GM12878 (cell line): ENCODE measurements around the gene PDZD2. TPM values are rescaled to one million over a fixed set of nuclear protein-coding genes. Genes with fewer than 3 reads are reported as not detected.

Source experiments
- ATAC-seq: fragments of 200-7000 bp; cut with Tn5 transposase; 3 replicates; pipeline ENCODE4 v1.9.1; 2020; ENCODE audit warnings: mild to moderate bottlenecking, moderate library complexity
- BruUV-seq: library from RNA; stranded (reverse); fragments of 400-500 nt; replicated peaks from 2 replicates; lab custom pipeline; 2021; lab: Mats Ljungman, UMichigan
- CTCF ChIA-PET: fragments of 300-600 bp; sonication (Branson Sonifier 250); formaldehyde crosslinking; extraction: SDS; loops from one replicate; lab custom pipeline; 2021; ENCODE audit warnings: inconsistent platforms; lab: Yijun Ruan, JAX
- POLR2A ChIA-PET: fragments of 350-600 bp; formaldehyde crosslinking; extraction: SDS; loops from one replicate; lab custom pipeline; 2021; ENCODE audit warnings: inconsistent platforms; lab: Charles Lee
- RAD21 ChIA-PET: fragments of 300-600 bp; sonication (Branson Sonifier 250); formaldehyde crosslinking; loops from one replicate; lab custom pipeline; 2023; ENCODE audit warnings: antibody characterized with exemption; ENCODE audit not compliant: unreplicated experiment; lab: Charles Lee
- SMC1A ChIA-PET: fragments of 300-600 bp; sonication (Branson Sonifier 250); formaldehyde crosslinking; loops from one replicate; lab custom pipeline; 2023; ENCODE audit not compliant: unreplicated experiment, uncharacterized antibody; lab: Charles Lee
- DNase-seq: peaks from one replicate; pipeline ENCODE4 v3.0.0-alpha.2; 2011; ENCODE audit warnings: low read depth, low spot score
- FAIRE-seq: peaks from 3 replicates; lab custom pipeline; 2011; peaks lifted over from hg19 to GRCh38; lab: Jason Lieb, UNC
- H2AFZ ChIP-seq: 2 replicates; pipeline ENCODE4 v1.6.0; 2011; ENCODE audit warnings: low read depth, low read length, control low read depth; ENCODE audit not compliant: control insufficient read depth
- H3K27ac ChIP-seq: 2 replicates; pipeline ENCODE4 v1.5.1; 2011; ENCODE audit warnings: control low read depth; ENCODE audit not compliant: control insufficient read depth, insufficient read depth
- H3K27me3 ChIP-seq, 2 experiments: replicated peaks in 1 of 2; 2 replicates each; pipeline versions ENCODE4 v1.6.0 to v1.6.1; 2011; ENCODE audit warnings: low read length in 1 of 2; ENCODE audit not compliant: control insufficient read depth in 2 of 2, insufficient read depth in 2 of 2
- H3K36me3 ChIP-seq, 2 experiments: 2 replicates each; pipeline ENCODE4 v1.5.1; 2011; ENCODE audit warnings: low read length in 1 of 2; ENCODE audit not compliant: control insufficient read depth in 2 of 2, insufficient read depth in 2 of 2
- H3K4me1 ChIP-seq: 2 replicates; pipeline ENCODE4 v1.6.1; 2011; ENCODE audit warnings: mild to moderate bottlenecking, low read length, moderate library complexity, mixed read lengths; ENCODE audit not compliant: control insufficient read depth, insufficient read depth
- H3K4me2 ChIP-seq: 2 replicates; pipeline ENCODE4 v1.6.0; 2011; ENCODE audit warnings: control low read depth; ENCODE audit not compliant: control insufficient read depth, insufficient read depth
- H3K4me3 ChIP-seq: fragments of 200-600 bp; sonication (generic); 2 replicates; pipeline ENCODE4 v1.5.1; 2016
- H3K79me2 ChIP-seq: 2 replicates; pipeline ENCODE4 v1.6.0; 2011; ENCODE audit warnings: low read length; ENCODE audit not compliant: control insufficient read depth, insufficient read depth
- H3K9ac ChIP-seq: 2 replicates; pipeline ENCODE4 v1.8.0; 2011; ENCODE audit warnings: low read length, control low read depth, mixed read lengths; ENCODE audit not compliant: control insufficient read depth, insufficient read depth
- H3K9me3 ChIP-seq: replicated peaks from 3 replicates; pipeline ENCODE4 v1.5.1; 2011; ENCODE audit warnings: mild to moderate bottlenecking, low read length; ENCODE audit not compliant: control insufficient read depth, insufficient read depth
- H4K20me1 ChIP-seq: 2 replicates; pipeline ENCODE4 v1.6.0; 2011; ENCODE audit not compliant: control insufficient read depth, insufficient read depth
- BCL11A ChIP-seq: IDR thresholded peaks from 2 replicates; pipeline ENCODE4 v1.6.1; 2011; ENCODE audit warnings: low read depth, low read length
- DPF2 ChIP-seq: fragments of 450-650 bp; IDR thresholded peaks from 2 replicates; pipeline ENCODE4 v1.6.1; 2017; ENCODE audit warnings: mild to moderate bottlenecking
- E2F8 ChIP-seq: fragments of 450-650 bp; IDR thresholded peaks from 2 replicates; pipeline ENCODE4 v1.6.1; 2018; ENCODE audit warnings: mild to moderate bottlenecking, low read depth, moderate library complexity; ENCODE audit not compliant: partially characterized antibody
- RB1 ChIP-seq: fragments of 450-650 bp; formaldehyde crosslinking; IDR thresholded peaks from 2 replicates; pipeline ENCODE4 v1.6.1; 2017; ENCODE audit warnings: mild to moderate bottlenecking, borderline replicate concordance
- TBL1XR1 ChIP-seq: IDR thresholded peaks from 2 replicates; pipeline ENCODE4 v1.6.1; 2012; ENCODE audit warnings: low read depth, low read length, improper control_type of control experiment
- USF1 ChIP-seq: IDR thresholded peaks from 2 replicates; pipeline ENCODE4 v1.6.1; 2011; ENCODE audit warnings: borderline replicate concordance, low read depth, mild to moderate bottlenecking, moderate library complexity, mixed read lengths, low read length; ENCODE audit not compliant: insufficient read depth; ENCODE audit errors: extremely low read length
- ZNF384 ChIP-seq: IDR thresholded peaks from 2 replicates; pipeline ENCODE4 v1.6.1; 2012; ENCODE audit warnings: low read depth, mild to moderate bottlenecking, low read length, improper control_type of control experiment, borderline replicate concordance
- ZNF622 ChIP-seq: fragments of 450-650 bp; IDR thresholded peaks from 2 replicates; pipeline ENCODE4 v1.6.1; 2017; ENCODE audit warnings: mild to moderate bottlenecking, inconsistent platforms
- WGBS: methylation state at CpG from one replicate; pipeline ENCODE4 v1.1.6; 2016; ENCODE audit warnings: low lambda C conversion rate; ENCODE audit not compliant: insufficient replicate concordance, insufficient coverage; ENCODE audit errors: missing lambda C conversion rate; 5-methylcytosine and 5-hydroxymethylcytosine counted together
- in situ Hi-C: fragments of 300-500 bp; cut with MboI; formaldehyde crosslinking; loops from 9 replicates; pipeline ENCODE4 v1.14.3; 2018; ENCODE audit warnings: mixed read lengths
- intact Hi-C: fragments of 100-400 bp; cut with micrococcal nuclease; formaldehyde crosslinking; loops from one replicate; pipeline ENCODE4 v1.14.2; 2022; ENCODE audit not compliant: unreplicated experiment
- polyA plus RNA-seq, 11 experiments: library from polyadenylated mRNA; depleted of rRNA in 4 of 11; unstranded in 6 of 11; stranded (reverse) in 5 of 11; fragments of >200 nt; fragmentation: Nextera tagmentation in 4 of 11; fragmentation: Illumina TruSeq in 1 of 11; extraction: Ambion mirVana in 4 of 11; extraction: Trizol in 1 of 11; gene quantifications; 1 replicate in 1 of 11; 2 replicates in 10 of 11; pipeline versions ENCODE4 v1.2.1 to v1.2.3, GENCODE V29; 2011 to 2016; ENCODE audit warnings: inconsistent platforms in 2 of 11, missing spikeins in 2 of 11, low read depth in 1 of 11
- total RNA-seq, 4 experiments: library from RNA; depleted of rRNA in 3 of 4; stranded (reverse); fragments of >200 nt in 3 of 4; fragmentation: Illumina TruSeq in 1 of 4; extraction: Trizol in 1 of 4; gene quantifications; 2 replicates each; pipeline versions ENCODE4 v1.2.1 to v1.2.3, GENCODE V29; 2013 to 2021

The PDZD2 gene
- total and polyA plus RNA-seq, 10 of the 15 experiments (the other 5 are each of a cell fraction or from before 2014, with no cell fraction given), result 0.01 to 0.58 (median 0.29) TPM; not detected in 3

DNA sequence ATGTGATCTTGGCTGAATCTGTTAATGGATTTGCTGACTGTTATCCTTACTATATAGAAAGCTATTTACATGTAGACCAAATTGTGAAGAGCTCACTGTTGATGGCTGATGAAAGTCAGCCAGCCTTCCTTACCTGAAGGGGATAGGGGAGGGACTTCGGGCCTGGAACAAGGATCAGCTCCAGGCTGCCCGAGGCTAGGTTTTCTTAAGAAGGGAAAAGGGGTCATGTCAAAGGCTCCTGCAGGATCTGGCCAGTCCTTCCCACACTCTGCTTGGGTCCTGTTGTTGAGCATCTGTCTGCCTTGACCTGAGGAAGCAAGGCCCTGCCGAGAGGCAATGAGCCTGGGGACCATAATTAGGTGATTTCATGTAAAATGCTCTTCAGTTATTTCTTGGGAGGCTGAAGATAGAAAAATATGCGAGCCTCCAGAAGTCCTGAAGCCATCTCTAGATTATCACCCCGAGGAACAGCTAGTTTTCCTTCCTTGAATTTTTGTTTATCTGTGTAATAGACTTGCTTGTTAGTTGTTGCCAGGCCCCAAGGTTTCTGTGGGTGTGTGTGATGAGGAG, 261.4 kb downstream of the PDZD2 start:
- intact Hi-C loops, result no loop called here
- Histone ChIP-seq H3K79me2 (no peaks in the 10 kb centered on the region), H3K9ac (no peak overlapping the region), H3K4me1 (no peaks in the 10 kb centered on the region), H3K4me2 (no peak overlapping the region), H3K27me3 (no peaks in the 10 kb centered on the region), H3K27ac (no peak overlapping the region), H3K4me3 (no peak overlapping the region), H2AFZ (no peak overlapping the region), H3K36me3 (no peaks in the 10 kb centered on the region), H3K9me3 (no peaks in the 10 kb centered on the region), H4K20me1 (no peaks in the 10 kb centered on the region)
- RAD21 ChIA-PET, result no interaction called here
- ATAC-seq (no peak), DNase-seq (no peak), FAIRE-seq (no peak)
- no peak for TF ChIP-seq ZNF622
- no peak for TF ChIP-seq E2F8
- TF ChIP-seq USF1, result no peak
- no peak for TF ChIP-seq BCL11A
- no peak for TF ChIP-seq RB1
- no peak for TF ChIP-seq DPF2
- TF ChIP-seq ZNF384, result no peak
- no peak for TF ChIP-seq TBL1XR1
- SMC1A ChIA-PET, result no interaction called here
- 39% methylated on average over 5 of the region's 5 CpGs for WGBS
- POLR2A ChIA-PET, result no interaction called here
- in situ Hi-C loops, result no loop called here
- no TSS peak for BruUV-seq
- CTCF ChIA-PET, result no interaction called here
